Liver (tissue), 9 donors: ENCODE measurements around the gene PDP2. TPM values are rescaled to one million over a fixed set of nuclear protein-coding genes. Genes with fewer than 3 reads are reported as not detected.

Experiments
- DNase-seq: peaks from one replicate; pipeline ENCODE4 v3.0.0-alpha.2; 2017; ENCODE audit warnings: low spot score
- H3K27ac ChIP-seq, 2 donors: one replicate each; pipeline ENCODE4 v1.7.0; 2013; ENCODE audit warnings: inconsistent platforms in 2 of 2, low read length in 2 of 2, control low read depth in 1 of 2, low read depth in 1 of 2, mild to moderate bottlenecking in 1 of 2
- H3K27me3 ChIP-seq, 4 donors: one replicate each; pipeline versions ENCODE4 v1.6.1 to v1.7.0; 2013; ENCODE audit warnings: low read length in 3 of 4, inconsistent platforms in 1 of 4, mild to moderate bottlenecking in 1 of 4, moderate library complexity in 1 of 4; ENCODE audit not compliant: control insufficient read depth in 4 of 4, insufficient read depth in 4 of 4
- H3K36me3 ChIP-seq, 4 donors: one replicate each; pipeline versions ENCODE4 v1.6.1 to v1.7.0; 2013; ENCODE audit warnings: low read length in 3 of 4, mild to moderate bottlenecking in 3 of 4, low read depth in 1 of 4, moderate library complexity in 1 of 4; ENCODE audit not compliant: control insufficient read depth in 4 of 4, insufficient read depth in 3 of 4
- H3K4me1 ChIP-seq, 4 donors: one replicate each; pipeline versions ENCODE4 v1.6.1 to v1.7.0; 2013; ENCODE audit warnings: low read length in 3 of 4, mild to moderate bottlenecking in 3 of 4, moderate library complexity in 1 of 4; ENCODE audit not compliant: control insufficient read depth in 4 of 4, insufficient read depth in 4 of 4
- H3K4me3 ChIP-seq, 3 donors: one replicate each; pipeline versions ENCODE4 v1.6.1 to v1.7.0; 2013; ENCODE audit warnings: low read length in 3 of 3, control low read depth in 1 of 3, low read depth in 1 of 3, mild to moderate bottlenecking in 1 of 3
- H3K9ac ChIP-seq, 2 donors: one replicate each; pipeline ENCODE4 v1.7.0; 2013; ENCODE audit warnings: low read length in 2 of 2, mild to moderate bottlenecking in 2 of 2, moderate library complexity in 2 of 2, control low read depth in 1 of 2, low read depth in 1 of 2
- H3K9me3 ChIP-seq, 4 donors: one replicate each; pipeline versions ENCODE4 v1.6.1 to v1.7.0; 2013; ENCODE audit warnings: low read length in 3 of 4; ENCODE audit not compliant: control insufficient read depth in 4 of 4
- EGR1 ChIP-seq, 2 donors: IDR thresholded peaks; 2 replicates each; pipeline ENCODE4 v1.6.1; 2016 to 2018; ENCODE audit warnings: antibody characterized with exemption in 2 of 2, low read depth in 2 of 2
- FOXA1 ChIP-seq: IDR thresholded peaks from 2 replicates; pipeline ENCODE4 v1.6.1; 2016; ENCODE audit warnings: antibody characterized with exemption
- FOXA2 ChIP-seq: IDR thresholded peaks from 2 replicates; pipeline ENCODE4 v1.6.1; 2016; ENCODE audit warnings: antibody characterized with exemption
- GABPA ChIP-seq, 2 donors: IDR thresholded peaks in 1 of 2; conservative IDR thresholded peaks in 1 of 2; 2 replicates each; pipeline ENCODE4 v1.6.1; 2016; ENCODE audit warnings: antibody characterized with exemption in 2 of 2, mild to moderate bottlenecking in 1 of 2, moderate library complexity in 1 of 2
- HNF4A ChIP-seq, 2 donors: conservative IDR thresholded peaks; 2 replicates each; pipeline ENCODE4 v1.6.1; 2016; ENCODE audit warnings: antibody characterized with exemption in 2 of 2, mild to moderate bottlenecking in 2 of 2
- HNF4G ChIP-seq: IDR thresholded peaks from 2 replicates; pipeline ENCODE4 v1.6.1; 2016; ENCODE audit warnings: antibody characterized with exemption
- JUND ChIP-seq, 2 donors: IDR thresholded peaks; 2 replicates each; pipeline ENCODE4 v1.6.1; 2016; ENCODE audit warnings: antibody characterized with exemption in 2 of 2
- NR2F2 ChIP-seq: IDR thresholded peaks from 2 replicates; pipeline ENCODE4 v1.6.1; 2016; ENCODE audit warnings: antibody characterized with exemption
- RAD21 ChIP-seq, 2 donors: IDR thresholded peaks; 2 replicates each; pipeline ENCODE4 v1.6.1; 2016; ENCODE audit warnings: antibody characterized with exemption in 2 of 2, mild to moderate bottlenecking in 2 of 2
- RXRA ChIP-seq, 2 donors: IDR thresholded peaks; 2 replicates each; pipeline ENCODE4 v1.6.1; 2017 to 2018; ENCODE audit warnings: antibody characterized with exemption in 2 of 2, mild to moderate bottlenecking in 1 of 2
- SP1 ChIP-seq: IDR thresholded peaks from 2 replicates; pipeline ENCODE4 v1.6.1; 2018; ENCODE audit warnings: antibody characterized with exemption, mild to moderate bottlenecking
- TAF1 ChIP-seq: conservative IDR thresholded peaks from 2 replicates; pipeline ENCODE4 v1.6.1; 2016; ENCODE audit warnings: antibody characterized with exemption, mild to moderate bottlenecking
- YY1 ChIP-seq: IDR thresholded peaks from 2 replicates; pipeline ENCODE4 v1.6.1; 2016; ENCODE audit warnings: antibody characterized with exemption, mild to moderate bottlenecking
- whole genome bisulfite sequencing: extraction: QIAGEN DNeasy Blood & Tissue Kit; methylation state at CpG from one replicate; pipeline ENCODE4 v1.1.7; 2013; 5-methylcytosine and 5-hydroxymethylcytosine counted together
- polyA plus RNA-seq, 2 donors: library from polyadenylated mRNA; stranded (reverse) in 1 of 2; unstranded in 1 of 2; fragments of 200-250 nt in 1 of 2; fragments of >200 nt in 1 of 2; fragmentation: Nextera tagmentation in 1 of 2; extraction: Ambion mirVana in 1 of 2; gene quantifications; one replicate each; pipeline versions ENCODE4 v1.2.1 to v1.2.3, GENCODE V29; 2013 to 2015
- total RNA-seq, 2 donors: library from RNA; depleted of rRNA; stranded (reverse); fragments of >200 nt; gene quantifications; one replicate each; pipeline ENCODE4 v1.2.3, GENCODE V29; 2014
- TF ChIP-seq, protein P1 (sequence below): IDR thresholded peaks from 2 replicates; pipeline ENCODE4 v1.6.1; 2016; ENCODE audit warnings: antibody characterized with exemption
- TF ChIP-seq, protein P2 (sequence below): fragments of 150-350 bp; IDR thresholded peaks from 2 replicates; pipeline ENCODE4 v1.5.1; 2017; ENCODE audit warnings: improper control_type of control experiment, low read depth, low read length; ENCODE audit not compliant: missing input control
- TF ChIP-seq, protein P3 (sequence below): IDR thresholded peaks from 2 replicates; pipeline ENCODE4 v1.6.1; 2016; ENCODE audit warnings: antibody characterized with exemption
- TF ChIP-seq, protein P4 (sequence below): IDR thresholded peaks from 2 replicates; pipeline ENCODE4 v1.6.1; 2016; ENCODE audit warnings: antibody characterized with exemption
- TF ChIP-seq, protein P5 (sequence below): IDR thresholded peaks from 2 replicates; pipeline ENCODE4 v1.6.1; 2016; ENCODE audit warnings: antibody characterized with exemption, mild to moderate bottlenecking
- donor health status: healthy.
- donor health status: healthy.
- donor health status: healthy.
- donor health status: healthy.
- donor health status: healthy.

Gene PDP2
- total and polyA plus RNA-seq, 4 donors: 2.3 to 9.4 (median 6.1) TPM

DNA sequence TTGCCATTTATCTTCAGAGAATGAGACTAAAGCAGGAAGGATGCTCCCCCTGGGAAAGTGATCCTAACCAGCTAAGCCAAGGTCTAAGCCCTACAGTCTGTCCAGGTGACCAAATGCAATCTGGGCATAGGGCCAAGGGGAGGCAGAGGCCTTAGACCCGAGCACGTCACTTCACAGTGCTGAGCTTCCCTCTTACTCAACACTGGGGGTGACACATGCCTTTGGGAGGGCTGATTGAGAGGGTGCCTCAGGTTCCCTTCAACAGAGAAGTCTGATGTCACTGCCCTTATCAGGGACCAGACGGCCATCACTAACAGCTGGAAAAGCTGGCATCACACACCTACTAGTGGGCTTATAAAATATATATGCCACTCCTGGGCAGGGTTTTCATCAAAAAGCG is 49.9 kb downstream of the PDP2 start:
- Histone ChIP-seq H3K27me3 (no peaks in the 10 kb centered on the region), H3K4me3 (no peak overlapping the region), H3K36me3 (no peaks in the 10 kb centered on the region), H3K27ac (peak overlapping the region; percentile 58 to 64), H3K9ac (no peak overlapping the region), H3K4me1 (peaks cover 2 to 26% (median 20%) of the 10 kb centered on the region in 4 donors), H3K9me3 (no peaks in the 10 kb centered on the region)
- WGBS: 36% methylated on average over 4 of the region's 4 CpGs
- TF ChIP-seq FOXA1 (no peak), TAF1 (no peak), EGR1 (IDR thresholded peaks at IDR 0.05; ENCODE audit: low read depth in 2 of 2) (no peak), RXRA (IDR thresholded peaks at IDR 0.05) (peak in 1 of 2 donors; percentile 82), HNF4A (conservative IDR thresholded peaks at IDR 0.05) (peak; percentile 59 to 77), SP1 (peak; percentile 48), NR2F2 (no peak), YY1 (peak; percentile 24), JUND (IDR thresholded peaks at IDR 0.05) (peak; percentile 39 to 68), GABPA (IDR thresholded peaks at IDR 0.05 in 1 of 2, conservative IDR thresholded peaks at IDR 0.05 in 1 of 2) (peak in 1 of 2 donors; percentile 59), FOXA2 (peak; percentile 25), RAD21 (IDR thresholded peaks at IDR 0.05) (peak; percentile 16 to 22), HNF4G (no peak)
- TF ChIP-seq, protein P1, sequence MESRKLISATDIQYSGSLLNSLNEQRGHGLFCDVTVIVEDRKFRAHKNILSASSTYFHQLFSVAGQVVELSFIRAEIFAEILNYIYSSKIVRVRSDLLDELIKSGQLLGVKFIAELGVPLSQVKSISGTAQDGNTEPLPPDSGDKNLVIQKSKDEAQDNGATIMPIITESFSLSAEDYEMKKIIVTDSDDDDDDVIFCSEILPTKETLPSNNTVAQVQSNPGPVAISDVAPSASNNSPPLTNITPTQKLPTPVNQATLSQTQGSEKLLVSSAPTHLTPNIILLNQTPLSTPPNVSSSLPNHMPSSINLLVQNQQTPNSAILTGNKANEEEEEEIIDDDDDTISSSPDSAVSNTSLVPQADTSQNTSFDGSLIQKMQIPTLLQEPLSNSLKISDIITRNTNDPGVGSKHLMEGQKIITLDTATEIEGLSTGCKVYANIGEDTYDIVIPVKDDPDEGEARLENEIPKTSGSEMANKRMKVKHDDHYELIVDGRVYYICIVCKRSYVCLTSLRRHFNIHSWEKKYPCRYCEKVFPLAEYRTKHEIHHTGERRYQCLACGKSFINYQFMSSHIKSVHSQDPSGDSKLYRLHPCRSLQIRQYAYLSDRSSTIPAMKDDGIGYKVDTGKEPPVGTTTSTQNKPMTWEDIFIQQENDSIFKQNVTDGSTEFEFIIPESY: no peak
- TF ChIP-seq, protein P2, sequence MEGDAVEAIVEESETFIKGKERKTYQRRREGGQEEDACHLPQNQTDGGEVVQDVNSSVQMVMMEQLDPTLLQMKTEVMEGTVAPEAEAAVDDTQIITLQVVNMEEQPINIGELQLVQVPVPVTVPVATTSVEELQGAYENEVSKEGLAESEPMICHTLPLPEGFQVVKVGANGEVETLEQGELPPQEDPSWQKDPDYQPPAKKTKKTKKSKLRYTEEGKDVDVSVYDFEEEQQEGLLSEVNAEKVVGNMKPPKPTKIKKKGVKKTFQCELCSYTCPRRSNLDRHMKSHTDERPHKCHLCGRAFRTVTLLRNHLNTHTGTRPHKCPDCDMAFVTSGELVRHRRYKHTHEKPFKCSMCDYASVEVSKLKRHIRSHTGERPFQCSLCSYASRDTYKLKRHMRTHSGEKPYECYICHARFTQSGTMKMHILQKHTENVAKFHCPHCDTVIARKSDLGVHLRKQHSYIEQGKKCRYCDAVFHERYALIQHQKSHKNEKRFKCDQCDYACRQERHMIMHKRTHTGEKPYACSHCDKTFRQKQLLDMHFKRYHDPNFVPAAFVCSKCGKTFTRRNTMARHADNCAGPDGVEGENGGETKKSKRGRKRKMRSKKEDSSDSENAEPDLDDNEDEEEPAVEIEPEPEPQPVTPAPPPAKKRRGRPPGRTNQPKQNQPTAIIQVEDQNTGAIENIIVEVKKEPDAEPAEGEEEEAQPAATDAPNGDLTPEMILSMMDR: no peak
- TF ChIP-seq, protein P3, sequence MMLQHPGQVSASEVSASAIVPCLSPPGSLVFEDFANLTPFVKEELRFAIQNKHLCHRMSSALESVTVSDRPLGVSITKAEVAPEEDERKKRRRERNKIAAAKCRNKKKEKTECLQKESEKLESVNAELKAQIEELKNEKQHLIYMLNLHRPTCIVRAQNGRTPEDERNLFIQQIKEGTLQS: no peak
- TF ChIP-seq, protein P4, sequence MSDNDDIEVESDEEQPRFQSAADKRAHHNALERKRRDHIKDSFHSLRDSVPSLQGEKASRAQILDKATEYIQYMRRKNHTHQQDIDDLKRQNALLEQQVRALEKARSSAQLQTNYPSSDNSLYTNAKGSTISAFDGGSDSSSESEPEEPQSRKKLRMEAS: no peak
- TF ChIP-seq, protein P5, sequence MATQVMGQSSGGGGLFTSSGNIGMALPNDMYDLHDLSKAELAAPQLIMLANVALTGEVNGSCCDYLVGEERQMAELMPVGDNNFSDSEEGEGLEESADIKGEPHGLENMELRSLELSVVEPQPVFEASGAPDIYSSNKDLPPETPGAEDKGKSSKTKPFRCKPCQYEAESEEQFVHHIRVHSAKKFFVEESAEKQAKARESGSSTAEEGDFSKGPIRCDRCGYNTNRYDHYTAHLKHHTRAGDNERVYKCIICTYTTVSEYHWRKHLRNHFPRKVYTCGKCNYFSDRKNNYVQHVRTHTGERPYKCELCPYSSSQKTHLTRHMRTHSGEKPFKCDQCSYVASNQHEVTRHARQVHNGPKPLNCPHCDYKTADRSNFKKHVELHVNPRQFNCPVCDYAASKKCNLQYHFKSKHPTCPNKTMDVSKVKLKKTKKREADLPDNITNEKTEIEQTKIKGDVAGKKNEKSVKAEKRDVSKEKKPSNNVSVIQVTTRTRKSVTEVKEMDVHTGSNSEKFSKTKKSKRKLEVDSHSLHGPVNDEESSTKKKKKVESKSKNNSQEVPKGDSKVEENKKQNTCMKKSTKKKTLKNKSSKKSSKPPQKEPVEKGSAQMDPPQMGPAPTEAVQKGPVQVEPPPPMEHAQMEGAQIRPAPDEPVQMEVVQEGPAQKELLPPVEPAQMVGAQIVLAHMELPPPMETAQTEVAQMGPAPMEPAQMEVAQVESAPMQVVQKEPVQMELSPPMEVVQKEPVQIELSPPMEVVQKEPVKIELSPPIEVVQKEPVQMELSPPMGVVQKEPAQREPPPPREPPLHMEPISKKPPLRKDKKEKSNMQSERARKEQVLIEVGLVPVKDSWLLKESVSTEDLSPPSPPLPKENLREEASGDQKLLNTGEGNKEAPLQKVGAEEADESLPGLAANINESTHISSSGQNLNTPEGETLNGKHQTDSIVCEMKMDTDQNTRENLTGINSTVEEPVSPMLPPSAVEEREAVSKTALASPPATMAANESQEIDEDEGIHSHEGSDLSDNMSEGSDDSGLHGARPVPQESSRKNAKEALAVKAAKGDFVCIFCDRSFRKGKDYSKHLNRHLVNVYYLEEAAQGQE: peak; percentile 51
- DNase-seq: peak; percentile 62
